GM12801 (cell line): Measurements from ENCODE around the gene FOXC1.

Source experiments
- TF ChIP-seq, protein P1 (sequence below): IDR thresholded peaks from one replicate; pipeline ENCODE4 v1.5.1; 2011; ENCODE audit warnings: control low read depth; ENCODE audit not compliant: insufficient read length; ENCODE audit errors: extremely low read depth

FOXC1 gene

DNA sequence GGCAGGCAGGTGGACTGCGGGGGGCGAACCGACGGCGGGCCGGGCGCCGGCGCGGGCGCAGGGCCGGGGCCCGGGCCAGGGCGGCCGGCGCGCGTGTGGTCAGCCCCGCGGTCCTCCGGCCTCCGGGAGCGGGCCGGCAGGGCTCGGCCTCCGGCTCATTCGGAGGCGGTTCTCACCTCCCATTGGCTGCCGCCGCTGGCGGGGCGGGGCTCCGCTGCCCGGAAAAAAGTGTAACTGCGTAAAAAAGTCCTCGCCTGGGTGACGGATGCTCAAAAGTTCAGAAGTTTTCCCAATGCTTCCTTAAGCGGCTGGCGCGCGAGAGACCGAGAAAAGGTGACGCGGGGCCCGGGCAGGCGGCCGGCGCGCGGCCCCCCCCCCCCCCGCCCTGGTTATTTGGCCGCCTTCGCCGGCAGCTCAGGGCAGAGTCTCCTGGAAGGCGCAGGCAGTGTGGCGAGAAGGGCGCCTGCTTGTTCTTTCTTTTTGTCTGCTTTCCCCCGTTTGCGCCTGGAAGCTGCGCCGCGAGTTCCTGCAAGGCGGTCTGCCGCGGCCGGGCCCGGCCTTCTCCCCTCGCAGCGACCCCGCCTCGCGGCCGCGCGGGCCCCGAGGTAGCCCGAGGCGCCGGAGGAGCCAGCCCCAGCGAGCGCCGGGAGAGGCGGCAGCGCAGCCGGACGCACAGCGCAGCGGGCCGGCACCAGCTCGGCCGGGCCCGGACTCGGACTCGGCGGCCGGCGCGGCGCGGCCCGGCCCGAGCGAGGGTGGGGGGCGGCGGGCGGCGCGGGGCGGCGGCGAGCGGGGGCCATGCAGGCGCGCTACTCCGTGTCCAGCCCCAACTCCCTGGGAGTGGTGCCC, at the start of gene FOXC1:
Gene FOXC1 (plus strand): TSS at position 268 of the 849 bp plus-strand sequence. CDS start 531 bp downstream, at position 799.
- TF ChIP-seq, protein P1, sequence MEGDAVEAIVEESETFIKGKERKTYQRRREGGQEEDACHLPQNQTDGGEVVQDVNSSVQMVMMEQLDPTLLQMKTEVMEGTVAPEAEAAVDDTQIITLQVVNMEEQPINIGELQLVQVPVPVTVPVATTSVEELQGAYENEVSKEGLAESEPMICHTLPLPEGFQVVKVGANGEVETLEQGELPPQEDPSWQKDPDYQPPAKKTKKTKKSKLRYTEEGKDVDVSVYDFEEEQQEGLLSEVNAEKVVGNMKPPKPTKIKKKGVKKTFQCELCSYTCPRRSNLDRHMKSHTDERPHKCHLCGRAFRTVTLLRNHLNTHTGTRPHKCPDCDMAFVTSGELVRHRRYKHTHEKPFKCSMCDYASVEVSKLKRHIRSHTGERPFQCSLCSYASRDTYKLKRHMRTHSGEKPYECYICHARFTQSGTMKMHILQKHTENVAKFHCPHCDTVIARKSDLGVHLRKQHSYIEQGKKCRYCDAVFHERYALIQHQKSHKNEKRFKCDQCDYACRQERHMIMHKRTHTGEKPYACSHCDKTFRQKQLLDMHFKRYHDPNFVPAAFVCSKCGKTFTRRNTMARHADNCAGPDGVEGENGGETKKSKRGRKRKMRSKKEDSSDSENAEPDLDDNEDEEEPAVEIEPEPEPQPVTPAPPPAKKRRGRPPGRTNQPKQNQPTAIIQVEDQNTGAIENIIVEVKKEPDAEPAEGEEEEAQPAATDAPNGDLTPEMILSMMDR = no peak

DNA sequence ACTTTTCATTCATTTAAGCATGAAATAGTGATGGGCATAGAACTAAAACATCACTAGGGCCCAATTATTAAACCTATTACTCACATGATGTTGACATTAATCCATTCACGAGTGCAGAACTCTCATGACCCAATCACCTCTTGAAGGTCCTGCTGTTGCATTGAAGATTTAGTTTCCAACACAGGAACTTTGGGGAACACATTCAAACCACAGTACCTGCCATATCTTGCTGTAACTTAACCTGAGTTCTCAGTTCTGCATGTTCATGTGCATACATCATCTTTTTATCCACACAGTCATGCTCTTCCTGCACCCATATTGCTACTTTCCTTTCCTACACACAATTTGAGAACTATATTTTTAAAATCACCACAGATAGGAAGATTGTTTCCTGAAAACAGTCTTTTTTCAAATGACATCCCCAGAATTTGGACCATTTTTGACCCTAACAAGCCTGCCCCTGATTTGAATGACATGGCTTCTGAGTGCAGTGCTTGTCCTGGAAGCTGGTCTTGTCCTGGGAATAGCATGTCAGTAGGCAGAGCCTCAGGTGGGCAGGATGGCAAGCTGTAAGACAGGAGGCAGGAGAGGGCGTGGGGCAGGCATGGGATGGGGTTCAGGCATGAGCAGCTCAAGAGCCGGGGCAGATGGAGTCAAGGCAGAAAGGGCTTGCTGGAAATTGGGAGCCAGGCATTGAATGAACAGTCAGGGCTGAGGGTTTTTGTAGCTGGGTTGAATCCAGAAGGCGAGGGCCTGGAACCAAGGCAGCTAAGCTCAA, 49.2 kb upstream of the FOXC1 start:
- TF ChIP-seq, protein P1 = no peak

DNA sequence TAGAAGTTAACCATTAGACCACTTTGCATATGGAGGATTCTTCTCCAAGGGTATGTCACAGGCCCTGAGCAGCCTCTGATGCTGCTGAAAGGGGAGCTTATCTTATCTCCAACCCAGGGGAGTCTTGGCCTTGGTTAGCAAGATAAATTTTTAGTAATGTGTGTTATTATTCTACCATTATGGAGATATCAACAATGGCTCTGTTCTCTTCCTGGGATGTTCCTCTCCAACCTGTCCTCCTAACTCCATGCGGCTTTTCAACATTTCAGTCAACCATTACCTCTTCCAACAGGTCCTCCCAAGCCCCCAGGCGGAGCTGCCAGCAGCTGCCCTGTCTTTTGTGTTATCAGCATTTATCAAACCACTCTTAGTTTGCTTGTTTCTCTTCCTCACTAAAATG, 48.4 kb upstream of the FOXC1 start:
- TF ChIP-seq, protein P1 = no peak

DNA sequence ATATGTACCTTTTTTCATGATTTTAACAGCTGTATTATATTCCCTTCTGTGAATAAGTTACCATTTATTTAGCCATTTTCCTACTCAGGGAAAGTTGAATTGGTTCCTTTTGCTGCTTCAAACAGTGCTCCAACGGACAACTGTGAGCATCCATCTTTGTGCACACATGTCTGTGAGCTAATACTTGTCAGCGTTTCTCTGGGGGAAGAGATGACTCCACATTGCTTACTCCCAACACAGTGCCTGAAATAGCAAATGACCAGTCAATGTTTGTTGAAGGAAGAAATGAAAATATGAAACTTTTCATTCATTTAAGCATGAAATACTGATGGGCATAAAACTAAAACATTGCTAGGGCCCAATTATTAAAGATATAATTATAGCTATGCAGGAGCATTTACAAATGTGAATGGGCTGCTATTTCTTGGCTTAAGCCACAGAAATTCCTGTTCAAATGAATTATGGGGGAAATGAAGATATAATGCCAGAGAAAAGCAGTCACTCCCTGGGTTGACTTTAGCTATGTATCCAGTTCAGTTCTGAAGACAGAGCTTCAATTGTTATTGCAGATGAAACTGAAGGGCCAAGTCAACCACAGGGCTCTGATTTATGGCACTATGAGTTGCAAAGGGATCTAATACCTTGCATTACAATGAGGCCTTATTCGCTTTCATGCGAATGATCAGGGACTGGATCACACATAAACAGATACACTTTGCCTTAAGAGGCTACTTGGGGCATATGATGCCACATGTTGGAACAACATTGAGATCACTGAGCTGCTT, 47.4 kb upstream of the FOXC1 start:
- TF ChIP-seq, protein P1 = no peak

DNA sequence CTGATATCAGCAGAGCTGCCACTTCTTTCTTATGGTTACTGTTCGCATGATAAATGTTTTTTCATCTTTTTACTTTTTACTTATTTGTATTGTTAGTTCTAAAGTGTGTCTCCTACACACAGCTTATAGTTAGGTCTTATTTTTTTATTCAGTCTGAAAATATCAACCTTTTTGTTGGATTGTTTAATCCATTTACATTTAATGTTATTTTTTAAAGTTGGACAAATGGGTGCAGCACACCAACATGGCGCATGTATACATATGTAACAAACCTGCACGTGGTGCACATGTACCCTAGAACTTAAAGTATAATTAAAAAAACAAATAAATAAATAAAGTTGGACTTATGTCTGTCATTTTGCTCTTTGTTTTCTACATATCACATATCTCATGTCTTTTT, 40.3 kb upstream of the FOXC1 start:
- TF ChIP-seq, protein P1 = no peak

DNA sequence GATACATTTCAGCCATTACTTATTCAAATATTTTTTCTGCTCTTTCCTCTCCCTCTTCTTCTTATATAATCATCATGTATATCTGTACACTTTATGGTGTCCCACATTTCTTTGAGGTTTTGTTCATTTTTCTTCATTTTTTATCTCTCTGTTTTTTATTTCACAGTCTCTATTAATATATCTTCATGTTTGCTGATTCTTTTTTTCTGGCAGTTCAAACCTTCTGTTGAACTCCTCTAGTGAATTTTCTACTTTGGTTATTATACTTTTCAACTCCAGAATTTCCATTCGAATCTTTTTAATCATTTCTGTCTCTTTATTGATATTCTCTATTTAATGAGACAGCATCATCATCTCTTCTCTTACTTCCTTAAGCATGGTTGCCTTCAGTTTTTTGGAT, 38.9 kb upstream of the FOXC1 start:
- TF ChIP-seq, protein P1 = no peak

DNA sequence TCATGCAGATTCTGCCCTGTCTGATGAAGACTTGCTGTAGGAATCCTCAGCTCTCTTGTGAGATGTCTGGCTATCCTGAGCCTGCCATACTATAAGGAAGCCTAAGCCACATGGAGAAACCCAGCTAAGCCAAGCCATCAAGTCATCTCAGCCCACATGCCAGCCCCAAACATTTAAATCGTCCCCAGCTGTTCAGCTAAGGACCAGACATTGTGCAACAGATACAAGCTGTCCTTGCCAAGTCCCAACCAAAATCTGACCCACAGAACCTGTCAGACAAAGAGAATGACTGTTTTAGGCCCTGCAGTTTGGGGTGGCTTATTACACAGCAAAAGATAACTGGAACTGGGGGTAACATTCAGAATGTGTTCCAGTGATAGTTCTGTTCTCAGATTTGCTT, 36.8 kb upstream of the FOXC1 start:
- TF ChIP-seq, protein P1 = no peak
